Measurements from ENCODE around the gene PARP8.

Gene PARP8

DNA sequence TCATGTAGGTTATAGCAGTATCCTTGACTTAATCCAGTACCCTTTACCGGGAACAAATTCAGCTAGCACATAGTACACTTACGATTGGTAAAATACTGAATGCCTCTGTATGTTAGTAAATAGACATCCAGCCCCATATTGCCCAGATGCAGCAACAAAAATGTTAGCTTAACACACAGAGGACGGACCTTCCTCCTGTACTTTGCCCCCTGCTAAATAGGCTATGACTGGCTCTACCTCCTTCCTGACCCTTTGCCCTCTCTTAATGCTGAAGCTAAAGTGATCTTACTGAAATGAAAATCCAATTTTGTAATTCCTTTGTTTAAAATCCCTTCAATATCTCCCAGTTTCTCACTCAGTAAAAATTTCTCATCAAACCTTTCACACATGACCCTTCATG is 183.1 kb downstream of the PARP8 start:
- H3K27ac ChIP-seq = no peak overlapping the region

DNA sequence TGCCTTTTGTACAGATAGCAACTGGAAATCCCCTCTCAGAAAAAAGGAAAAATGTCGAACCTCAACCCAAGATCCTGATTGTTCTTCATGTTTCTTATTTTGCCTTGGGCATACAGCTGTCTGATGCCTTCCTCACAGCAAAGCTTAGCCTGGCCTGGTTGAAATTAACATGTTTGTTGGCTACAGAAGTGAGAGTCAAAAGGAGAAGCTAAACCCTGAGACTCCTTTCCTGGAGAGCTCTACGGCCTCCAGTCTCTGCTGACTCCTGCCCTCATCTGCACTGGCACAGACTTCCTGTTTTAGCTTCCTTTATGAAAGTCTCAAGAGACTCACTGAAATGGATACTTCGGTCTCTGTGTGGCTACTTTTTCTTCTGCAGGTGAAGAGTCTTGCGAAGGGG is 186.7 kb downstream of the PARP8 start:
- no peak overlapping the region for H3K27ac ChIP-seq
- TF ChIP-seq, protein P1, sequence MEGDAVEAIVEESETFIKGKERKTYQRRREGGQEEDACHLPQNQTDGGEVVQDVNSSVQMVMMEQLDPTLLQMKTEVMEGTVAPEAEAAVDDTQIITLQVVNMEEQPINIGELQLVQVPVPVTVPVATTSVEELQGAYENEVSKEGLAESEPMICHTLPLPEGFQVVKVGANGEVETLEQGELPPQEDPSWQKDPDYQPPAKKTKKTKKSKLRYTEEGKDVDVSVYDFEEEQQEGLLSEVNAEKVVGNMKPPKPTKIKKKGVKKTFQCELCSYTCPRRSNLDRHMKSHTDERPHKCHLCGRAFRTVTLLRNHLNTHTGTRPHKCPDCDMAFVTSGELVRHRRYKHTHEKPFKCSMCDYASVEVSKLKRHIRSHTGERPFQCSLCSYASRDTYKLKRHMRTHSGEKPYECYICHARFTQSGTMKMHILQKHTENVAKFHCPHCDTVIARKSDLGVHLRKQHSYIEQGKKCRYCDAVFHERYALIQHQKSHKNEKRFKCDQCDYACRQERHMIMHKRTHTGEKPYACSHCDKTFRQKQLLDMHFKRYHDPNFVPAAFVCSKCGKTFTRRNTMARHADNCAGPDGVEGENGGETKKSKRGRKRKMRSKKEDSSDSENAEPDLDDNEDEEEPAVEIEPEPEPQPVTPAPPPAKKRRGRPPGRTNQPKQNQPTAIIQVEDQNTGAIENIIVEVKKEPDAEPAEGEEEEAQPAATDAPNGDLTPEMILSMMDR (conservative IDR thresholded peaks at IDR 0.05) = no peak
- no peak for TF ChIP-seq ZFX (IDR thresholded peaks at IDR 0.05)

More for the DNA sequence above, 183.1 kb downstream of the PARP8 start:
- no peak for TF ChIP-seq ZFX (IDR thresholded peaks at IDR 0.05)
- TF ChIP-seq, protein P1 (conservative IDR thresholded peaks at IDR 0.05) = no peak

DNA sequence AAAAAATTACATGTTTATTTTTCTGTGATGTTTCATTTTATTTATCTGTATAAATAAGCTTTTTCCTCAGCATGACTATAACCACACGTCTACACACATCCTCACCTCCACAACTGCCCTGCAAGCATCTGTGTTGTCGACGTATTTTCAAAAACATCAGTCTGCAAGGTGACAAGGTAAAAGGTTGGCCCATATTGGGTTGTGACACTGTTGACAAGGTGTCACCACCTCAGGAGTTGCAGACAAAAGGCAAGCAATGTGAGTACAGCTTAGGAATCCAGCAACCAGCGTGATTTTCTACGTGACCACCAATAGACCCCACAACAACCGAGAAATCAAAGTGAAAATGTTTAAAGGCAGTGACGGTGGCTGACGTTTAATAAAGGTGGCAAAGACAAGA is 187.6 kb downstream of the PARP8 start:
- no peak overlapping the region for H3K27ac ChIP-seq
- no peak for TF ChIP-seq ZFX (IDR thresholded peaks at IDR 0.05)
- TF ChIP-seq, protein P1 (conservative IDR thresholded peaks at IDR 0.05) = no peak

DNA sequence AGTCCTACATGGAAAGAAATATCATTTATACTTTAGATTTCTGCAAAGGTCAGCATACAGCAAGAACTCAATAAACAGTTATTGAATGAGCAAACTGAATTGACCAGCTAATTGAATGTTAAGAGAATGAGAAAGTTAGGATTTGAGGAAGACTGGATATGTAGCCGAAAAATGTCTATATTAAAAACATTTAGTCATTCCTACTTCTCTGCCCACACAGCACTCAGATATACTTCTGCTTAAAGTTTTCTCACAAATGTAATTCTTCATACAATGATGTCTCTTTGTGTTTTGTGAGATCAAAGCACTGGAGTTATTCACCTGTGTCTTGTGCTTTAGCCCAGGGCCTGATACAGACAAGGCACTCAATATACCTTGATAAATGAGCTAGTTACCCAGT is 188.6 kb downstream of the PARP8 start:
- TF ChIP-seq, protein P1 (conservative IDR thresholded peaks at IDR 0.05) = no peak
- no peak for TF ChIP-seq ZFX (IDR thresholded peaks at IDR 0.05)
- no peak overlapping the region for H3K27ac ChIP-seq

DNA sequence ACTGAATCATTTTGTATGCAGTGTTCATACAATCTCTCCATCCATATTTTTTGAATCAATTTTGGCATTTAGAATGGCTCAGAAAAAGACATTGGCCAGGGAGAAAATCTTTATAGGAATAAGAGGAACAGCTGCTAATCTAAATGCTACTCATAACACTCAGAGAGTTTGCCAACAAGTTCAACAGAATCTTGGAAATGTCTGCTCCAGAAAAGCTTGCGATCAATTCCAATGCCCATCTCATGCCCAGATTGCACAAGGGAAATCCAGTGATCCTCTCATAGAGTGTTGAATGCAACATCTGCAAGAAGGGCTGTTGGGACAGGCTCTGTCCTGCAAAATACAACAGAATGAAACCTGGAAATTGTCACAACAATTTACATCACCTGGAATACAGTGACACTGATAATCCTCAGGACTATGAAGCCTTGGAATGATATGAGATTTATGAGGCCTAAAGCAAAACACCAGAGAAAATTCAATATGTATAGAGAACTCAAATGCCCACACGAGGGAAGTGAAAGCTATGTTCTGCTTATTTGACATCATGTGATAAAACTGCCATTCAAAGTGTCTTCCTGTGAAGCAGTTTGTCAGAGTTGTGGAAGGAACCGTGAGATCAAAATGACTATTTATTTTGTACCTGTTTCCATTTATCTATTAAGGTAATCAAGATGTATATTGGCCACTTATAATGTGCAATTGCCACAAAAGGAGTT is 190.1 kb downstream of the PARP8 start:
- no peak overlapping the region for H3K27ac ChIP-seq
- TF ChIP-seq ZFX (IDR thresholded peaks at IDR 0.05) = no peak
- TF ChIP-seq, protein P1 (conservative IDR thresholded peaks at IDR 0.05) = no peak

DNA sequence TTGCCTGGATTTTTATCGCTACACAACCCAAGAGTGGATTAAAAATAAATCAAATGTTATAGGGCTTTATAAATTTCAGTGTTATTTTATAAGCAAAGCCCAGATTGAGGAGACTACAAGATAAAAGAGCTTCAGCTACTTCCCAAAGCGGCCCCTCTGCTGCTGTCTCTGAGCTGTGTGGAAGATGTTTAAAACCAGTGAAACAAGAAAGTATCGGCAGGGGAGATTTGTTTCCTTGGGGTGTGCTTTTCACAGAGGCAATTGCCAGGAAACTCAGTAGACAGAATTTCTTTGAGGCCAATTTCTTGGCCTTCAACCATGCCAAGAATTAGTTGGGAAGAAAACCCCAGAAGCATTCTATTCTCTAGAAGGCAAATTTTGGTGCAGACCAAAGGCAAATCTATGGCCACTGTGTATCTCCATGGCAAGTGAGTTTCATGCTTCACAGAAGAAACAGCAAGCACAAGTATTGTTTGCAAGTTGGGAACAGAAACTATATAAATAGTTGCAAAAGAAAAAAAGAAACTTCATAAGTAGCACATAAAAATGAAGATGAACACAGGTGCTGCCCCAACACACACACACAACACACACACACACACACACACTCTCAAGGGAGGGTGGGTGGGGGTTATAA is 197.2 kb downstream of the PARP8 start:
- H3K27ac ChIP-seq = no peak overlapping the region
- TF ChIP-seq ZFX (IDR thresholded peaks at IDR 0.05) = no peak
- TF ChIP-seq, protein P1 (conservative IDR thresholded peaks at IDR 0.05) = no peak

DNA sequence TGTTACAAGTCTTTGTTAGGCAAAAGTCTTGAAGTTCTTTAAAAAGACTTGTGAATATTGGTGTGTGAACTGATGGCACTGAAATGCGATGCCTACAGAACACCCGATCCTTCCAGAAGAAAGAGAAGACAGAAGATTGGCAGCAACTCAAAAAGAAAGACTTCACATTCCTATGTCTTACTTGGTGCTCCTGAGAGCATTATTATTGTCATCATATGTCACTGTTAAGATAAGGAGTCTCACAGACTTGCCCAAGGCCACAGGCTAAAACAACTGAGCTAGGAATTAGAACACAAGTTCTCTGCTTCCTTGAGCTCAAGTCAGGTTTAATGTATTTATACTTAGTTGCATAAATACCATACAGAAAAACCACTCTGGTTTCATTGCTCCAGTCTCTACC is 198.0 kb downstream of the PARP8 start:
- TF ChIP-seq ZFX (IDR thresholded peaks at IDR 0.05) = no peak
- TF ChIP-seq, protein P1 (conservative IDR thresholded peaks at IDR 0.05) = no peak
- H3K27ac ChIP-seq = no peak overlapping the region

Measured in C4-2B (cell line).